K562 (cell line): ENCODE results near the gene GMEB1. TPM values are rescaled to one million over a fixed set of nuclear protein-coding genes. Genes with fewer than 3 reads are reported as not detected.

ENCODE experiments used
- ARID1B ChIP-seq: fragments of 450-650 bp; IDR thresholded peaks from 2 replicates; pipeline ENCODE4 v1.6.1; 2016; ENCODE audit warnings: antibody characterized with exemption, mild to moderate bottlenecking, inconsistent platforms
- ATF7 ChIP-seq: fragments of 450-650 bp; IDR thresholded peaks from 2 replicates; pipeline ENCODE4 v1.7.1; 2014; ENCODE audit warnings: mild to moderate bottlenecking, moderate library complexity
- BRD9 ChIP-seq: fragments of 450-650 bp; IDR thresholded peaks from 2 replicates; pipeline ENCODE4 v1.6.1; 2018; ENCODE audit warnings: low read depth; ENCODE audit not compliant: partially characterized antibody
- CBX5 ChIP-seq: IDR thresholded peaks from 2 replicates; pipeline ENCODE4 v1.6.1; 2014; ENCODE audit warnings: low read depth, borderline replicate concordance
- FOXJ2 ChIP-seq: fragments of 200-800 bp; sonication (Bioruptor generic); IDR thresholded peaks from 2 replicates; pipeline ENCODE4 v1.6.1; 2016; ENCODE audit warnings: missing genetic modification characterization, missing compliant biosample characterization
- GTF2F1 ChIP-seq: IDR thresholded peaks from 2 replicates; pipeline ENCODE4 v1.6.1; 2011; ENCODE audit warnings: low read depth, low read length, improper control_type of control experiment
- HDGF ChIP-seq: fragments of 450-650 bp; IDR thresholded peaks from 2 replicates; pipeline ENCODE4 v1.6.1; 2016
- ILK ChIP-seq: fragments of 450-650 bp; IDR thresholded peaks from 2 replicates; pipeline ENCODE4 v1.6.1; 2016; ENCODE audit warnings: missing genetic modification characterization, low read depth, mild to moderate bottlenecking, missing compliant biosample characterization, moderate library complexity, borderline replicate concordance
- MBD2 ChIP-seq: sonication (generic); IDR thresholded peaks from 2 replicates; pipeline ENCODE4 v1.6.1; 2016; ENCODE audit warnings: low read depth, borderline replicate concordance
- MEF2A ChIP-seq: IDR thresholded peaks from 2 replicates; pipeline ENCODE4 v1.6.1; 2011; ENCODE audit warnings: low read depth, mild to moderate bottlenecking, low read length, moderate library complexity; ENCODE audit not compliant: control insufficient read depth
- RB1 ChIP-seq: fragments of 450-650 bp; IDR thresholded peaks from 2 replicates; pipeline ENCODE4 v1.6.1; 2017; ENCODE audit warnings: low read depth, mild to moderate bottlenecking
- RFX5 ChIP-seq: IDR thresholded peaks from 2 replicates; pipeline ENCODE4 v1.6.1; 2011; ENCODE audit warnings: low read depth, mild to moderate bottlenecking, improper control_type of control experiment, low read length
- SMAD3 ChIP-seq: fragments of 450-650 bp; formaldehyde crosslinking; conservative IDR thresholded peaks from 2 replicates; pipeline ENCODE4 v1.4.0; 2020; ENCODE audit warnings: mild to moderate bottlenecking
- SMAD4 ChIP-seq: fragments of 250-450 bp; sonication (Bioruptor Pico); conservative IDR thresholded peaks from 2 replicates; pipeline ENCODE4 v1.8.0; 2021; ENCODE audit warnings: inconsistent platforms, mild to moderate bottlenecking, moderate library complexity
- ZNF239 ChIP-seq: fragments of 250-450 bp; sonication (Bioruptor Pico); IDR thresholded peaks from 2 replicates; pipeline ENCODE4 v1.4.0; 2020; ENCODE audit warnings: mild to moderate bottlenecking
- ZNF263 ChIP-seq: sonication (generic); formaldehyde crosslinking; IDR thresholded peaks from 2 replicates; pipeline ENCODE4 v1.8.0; 2022; ENCODE audit warnings: mild to moderate bottlenecking, missing genetic modification reagents, borderline replicate concordance
- ZNF318 ChIP-seq, 2 experiments: fragments of 450-650 bp; IDR thresholded peaks; 2 replicates each; pipeline ENCODE4 v1.6.1; 2016; ENCODE audit warnings: mild to moderate bottlenecking in 2 of 2, borderline replicate concordance in 1 of 2, low read depth in 1 of 2, moderate library complexity in 1 of 2
- ZNF785 ChIP-seq: fragments of 250-450 bp; sonication (Bioruptor Pico); IDR thresholded peaks from 2 replicates; pipeline ENCODE4 v1.4.0; 2020; ENCODE audit warnings: mild to moderate bottlenecking
- polyA plus RNA-seq, 8 experiments: library from polyadenylated mRNA; depleted of rRNA in 4 of 8; stranded (reverse) in 5 of 8; unstranded in 3 of 8; fragments of >200 nt; fragmentation: Nextera tagmentation in 2 of 8; fragmentation: Illumina TruSeq in 1 of 8; extraction: Ambion mirVana in 2 of 8; extraction: Trizol in 1 of 8; gene quantifications; 2 replicates each; pipeline versions ENCODE4 v1.2.1 to v1.2.3, GENCODE V29; 2011 to 2014; ENCODE audit warnings: inconsistent platforms in 1 of 8, missing spikeins in 1 of 8
- total RNA-seq, 7 experiments: library from RNA; depleted of rRNA in 6 of 7; stranded (reverse); fragments of >200 nt in 6 of 7; fragmentation: Illumina TruSeq in 2 of 7; extraction: Trizol in 2 of 7; gene quantifications; 2 replicates each; pipeline versions ENCODE4 v1.2.1 to v1.2.3, GENCODE V29; 2011 to 2021; ENCODE audit warnings: low replicate concordance in 1 of 7
- TF ChIP-seq, protein P1 (sequence below): fragments of 250-450 bp; sonication (Bioruptor Pico); IDR thresholded peaks from 2 replicates; pipeline ENCODE4 v1.8.0; 2021; ENCODE audit warnings: moderate library complexity, mild to moderate bottlenecking, inconsistent platforms

The GMEB1 gene
- total and polyA plus RNA-seq, 9 of the 15 experiments (the other 6 are each of a cell fraction or from before 2014, with no cell fraction given), result 6.6 to 17.5 (median 8.5) TPM

DNA sequence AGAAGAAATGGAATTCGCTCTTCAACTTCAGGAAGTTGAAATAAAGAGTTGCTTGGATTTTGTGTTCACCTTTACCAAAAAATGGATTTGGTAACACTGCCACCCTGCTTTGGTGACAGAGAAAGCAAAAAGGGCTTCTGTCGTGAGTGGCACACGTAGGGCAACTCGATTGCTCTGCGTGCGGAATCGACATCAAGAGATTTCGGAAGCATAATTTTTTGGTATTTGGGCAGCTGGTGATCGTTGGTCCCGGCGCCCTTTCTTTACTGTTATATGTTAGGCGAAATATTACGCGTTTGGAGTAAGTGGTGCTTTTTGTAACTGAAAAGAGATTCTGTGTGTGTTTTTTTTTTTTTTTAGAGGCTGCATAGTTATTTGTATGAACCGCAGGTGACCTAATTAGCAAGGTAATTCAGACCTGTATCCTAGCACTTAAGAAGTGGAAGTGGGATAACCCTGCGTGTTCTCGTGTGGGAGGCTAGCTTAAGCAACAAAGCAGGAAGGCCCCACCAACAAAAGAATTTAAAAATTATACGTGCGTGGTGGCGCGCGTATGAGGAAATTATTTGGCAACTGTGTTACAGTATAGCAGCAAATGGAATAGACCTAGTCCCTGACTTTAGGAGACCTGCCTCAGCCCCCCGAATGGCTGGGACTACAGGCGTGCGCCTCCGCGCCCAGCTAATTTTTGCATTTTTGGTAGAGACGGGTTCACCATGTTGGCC is 19.9 kb upstream of the GMEB1 start, which contains the start of gene RNU11 (continued):
- TF ChIP-seq ZNF318 (IDR thresholded peaks at IDR 0.05; ENCODE audit: borderline replicate concordance in 1 of 2, low read depth in 1 of 2), result peak in 1 of 2 experiments; percentile 100; a peak in 3 of 4 replicates
- peak; percentile 65 for TF ChIP-seq SMAD4 (CRISPR knock-in tag)
- peak; percentile 72 for TF ChIP-seq ZNF263 (CRISPR knock-in tag)
- TF ChIP-seq CBX5, result peak; percentile 38; the same call in 1 of the 2 replicates
- peak; percentile 98 for TF ChIP-seq MBD2
- peak; percentile 88 for TF ChIP-seq FOXJ2 (tag)
- no peak for TF ChIP-seq ZNF785 (CRISPR knock-in tag)
- TF ChIP-seq ATF7, result peak; percentile 92
- TF ChIP-seq GTF2F1, result peak; percentile 100
- peak; percentile 95 for TF ChIP-seq MEF2A
- TF ChIP-seq ILK (tag), result peak; percentile 86
- TF ChIP-seq, protein P1, sequence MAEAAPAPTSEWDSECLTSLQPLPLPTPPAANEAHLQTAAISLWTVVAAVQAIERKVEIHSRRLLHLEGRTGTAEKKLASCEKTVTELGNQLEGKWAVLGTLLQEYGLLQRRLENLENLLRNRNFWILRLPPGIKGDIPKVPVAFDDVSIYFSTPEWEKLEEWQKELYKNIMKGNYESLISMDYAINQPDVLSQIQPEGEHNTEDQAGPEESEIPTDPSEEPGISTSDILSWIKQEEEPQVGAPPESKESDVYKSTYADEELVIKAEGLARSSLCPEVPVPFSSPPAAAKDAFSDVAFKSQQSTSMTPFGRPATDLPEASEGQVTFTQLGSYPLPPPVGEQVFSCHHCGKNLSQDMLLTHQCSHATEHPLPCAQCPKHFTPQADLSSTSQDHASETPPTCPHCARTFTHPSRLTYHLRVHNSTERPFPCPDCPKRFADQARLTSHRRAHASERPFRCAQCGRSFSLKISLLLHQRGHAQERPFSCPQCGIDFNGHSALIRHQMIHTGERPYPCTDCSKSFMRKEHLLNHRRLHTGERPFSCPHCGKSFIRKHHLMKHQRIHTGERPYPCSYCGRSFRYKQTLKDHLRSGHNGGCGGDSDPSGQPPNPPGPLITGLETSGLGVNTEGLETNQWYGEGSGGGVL (CRISPR knock-in tag), result peak; percentile 91
- TF ChIP-seq ZNF239 (CRISPR knock-in tag), result peak; percentile 67
- peak; percentile 65 for TF ChIP-seq ARID1B
- TF ChIP-seq HDGF, result no peak
- peak; percentile 97 for TF ChIP-seq SMAD3
- TF ChIP-seq RB1, result peak; percentile 77
- peak; percentile 96 for TF ChIP-seq BRD9
- peak; percentile 77 for TF ChIP-seq RFX5
